Natural killer cell (primary cell): ENCODE measurements around the gene ADGRL1. TPM values are rescaled to one million over a fixed set of nuclear protein-coding genes. Genes with fewer than 3 reads are reported as not detected.
A peak's percentile ranks its signal among the peaks of the same experiment; 100 is the strongest.
"Not testable (repeated sequence)": the region's sequence is repeated elsewhere in the genome, so short reads cannot be mapped to it uniquely, and the experiment has no call there.

ENCODE experiments used
- ATAC-seq, 3 donors: fragments of 150-1000 bp in 2 of 3; fragments of 200-7000 bp in 1 of 3; cut with Tn5 transposase; 1 replicate in 1 of 3; 2 replicates in 2 of 3; pipeline ENCODE4 v1.10.0; 2021; ENCODE audit warnings: mild to moderate bottlenecking in 2 of 3, moderate library complexity in 2 of 3
- DNase-seq, 2 donors: peaks; one replicate each; pipeline versions ENCODE4 v3.0.0 to v3.0.0-alpha.2; 2013 to 2021; ENCODE audit warnings: mixed read lengths in 1 of 2
- H3K27ac ChIP-seq: one replicate; pipeline ENCODE4 v1.5.1; 2013; ENCODE audit warnings: mild to moderate bottlenecking, low read length
- H3K27me3 ChIP-seq: one replicate; pipeline ENCODE4 v1.6.1; 2013; ENCODE audit warnings: low read length; ENCODE audit not compliant: control insufficient read depth, insufficient read depth
- H3K36me3 ChIP-seq: one replicate; pipeline ENCODE4 v1.6.1; 2013; ENCODE audit warnings: low read length; ENCODE audit not compliant: control insufficient read depth, insufficient read depth
- H3K4me1 ChIP-seq: one replicate; pipeline ENCODE4 v1.6.1; 2013; ENCODE audit warnings: low read length; ENCODE audit not compliant: control insufficient read depth, insufficient read depth
- H3K4me3 ChIP-seq: one replicate; pipeline ENCODE4 v1.5.1; 2013; ENCODE audit warnings: low read length
- H3K9me3 ChIP-seq: one replicate; pipeline ENCODE4 v1.6.1; 2013; ENCODE audit warnings: low read length; ENCODE audit not compliant: control insufficient read depth, insufficient read depth
- H3K27ac Mint-ChIP-seq, 2 donors: one replicate each; pipeline ENCODE4 v1.8.0; 2022; ENCODE audit warnings: mild to moderate bottlenecking in 2 of 2, mixed read lengths in 2 of 2, moderate library complexity in 1 of 2
- H3K27me3 Mint-ChIP-seq, 2 donors: one replicate each; pipeline ENCODE4 v1.8.0; 2022; ENCODE audit warnings: low read depth in 2 of 2, mixed read lengths in 2 of 2
- H3K36me3 Mint-ChIP-seq: one replicate; pipeline ENCODE4 v1.8.0; 2022; ENCODE audit warnings: mixed read lengths
- H3K4me1 Mint-ChIP-seq, 2 donors: one replicate each; pipeline ENCODE4 v1.8.0; 2022; ENCODE audit warnings: mixed read lengths in 2 of 2
- H3K4me3 Mint-ChIP-seq: one replicate; pipeline ENCODE4 v1.8.0; 2022; ENCODE audit warnings: mild to moderate bottlenecking, moderate library complexity, mixed read lengths
- H3K9me3 Mint-ChIP-seq, 2 donors: one replicate each; pipeline ENCODE4 v1.8.0; 2022; ENCODE audit warnings: mixed read lengths in 2 of 2
- CTCF ChIP-seq: fragments of 200-600 bp; IDR thresholded peaks from one replicate; pipeline ENCODE4 v1.8.0; 2022; ENCODE audit warnings: antibody characterized with exemption
- WGBS: methylation state at CpG from one replicate; pipeline ENCODE4 v1.1.7; 2013; ENCODE audit warnings: missing lambda C conversion rate; ENCODE audit not compliant: insufficient coverage; 5-methylcytosine and 5-hydroxymethylcytosine counted together
- intact Hi-C: fragments of 100-400 bp; cut with micrococcal nuclease; formaldehyde crosslinking; loops from one replicate; pipeline ENCODE4 v1.14.2; 2022
- total RNA-seq, 4 donors: library from RNA; stranded (reverse); fragments of 120-200 nt in 1 of 4; gene quantifications; one replicate each; pipeline versions ENCODE4 v1.2.3 to v1.2.4, GENCODE V29; 2013 to 2022

The ADGRL1 gene
- total RNA-seq, 3 donors from 2014 or later (not counting 1 experiment from before 2014, with no cell fraction given): 47.3 to 54.3 (median 52.7) TPM

GRCh38 chr19:14214580-14214979 is 8.6 kb upstream of the ADGRL1 start:
- no CpG with 5 or more reads among the region's 2 CpGs for WGBS

DNA sequence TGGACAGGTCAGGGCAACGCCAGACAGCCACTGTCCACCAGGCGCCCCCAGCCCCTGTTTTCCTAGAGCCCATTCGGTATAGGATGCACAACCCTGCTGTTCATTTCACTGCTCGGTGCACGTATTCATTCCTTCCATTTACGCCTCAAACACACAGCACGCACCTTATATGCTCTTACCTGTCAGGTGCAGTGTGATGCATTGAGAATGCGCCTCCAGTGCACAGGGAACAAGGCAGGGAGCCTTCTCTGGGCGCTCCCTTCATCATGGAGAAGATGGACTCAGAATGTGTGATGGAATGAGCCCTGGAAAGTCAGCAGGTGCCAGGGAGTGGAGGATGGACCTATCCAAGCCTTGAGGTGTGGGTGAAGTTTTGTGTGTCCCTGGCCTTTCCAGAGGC is 4.2 kb upstream of the ADGRL1 start:
- WGBS: 91% methylated on average over 9 of the region's 9 CpGs
- H3K4me3 Mint-ChIP-seq: not testable (repeated sequence)

More at GRCh38 chr19:14214580-14214979, 8.6 kb upstream of the ADGRL1 start:
- Mint-ChIP-seq H3K4me3 (no peak overlapping the region), H3K27ac (no peak overlapping the region), H3K27me3 (peaks cover 0 to 8% of the 10 kb centered on the region in 2 donors), H3K36me3 (no peaks in the 10 kb centered on the region), H3K9me3 (no peaks in the 10 kb centered on the region), H3K4me1 (peaks cover 12 to 33% of the 10 kb centered on the region in 2 donors)
- Histone ChIP-seq H3K36me3 (no peaks in the 10 kb centered on the region), H3K27me3 (no peaks in the 10 kb centered on the region), H3K9me3 (no peaks in the 10 kb centered on the region), H3K4me1 (peaks cover 11% of the 10 kb centered on the region), H3K4me3 (no peak overlapping the region), H3K27ac (no peak overlapping the region)
- intact Hi-C loops: no loop called here
- no peak for TF ChIP-seq CTCF
- DNase-seq: no peak
- ATAC-seq: no peak

GRCh38 chr19:14209401-14209800 is 3.4 kb upstream of the ADGRL1 start:
- H3K27ac ChIP-seq, H3K27me3 Mint-ChIP-seq, H3K27me3 ChIP-seq, H3K9me3 Mint-ChIP-seq, H3K9me3 ChIP-seq, DNase-seq, H3K36me3 Mint-ChIP-seq, intact Hi-C loops, ATAC-seq, H3K36me3 ChIP-seq, H3K4me3 ChIP-seq: not testable (repeated sequence)
- WGBS: 3% methylated on average over 39 of the region's 40 CpGs
- H3K27ac Mint-ChIP-seq: peak overlapping the region; percentile 17 to 76
- peaks cover 26% of the 10 kb centered on the region for H3K4me1 ChIP-seq
- H3K4me1 Mint-ChIP-seq: peaks cover 15 to 30% of the 10 kb centered on the region in 2 donors
- H3K4me3 Mint-ChIP-seq: peak overlapping the region; percentile 61

More for the DNA sequence above, 4.2 kb upstream of the ADGRL1 start:
- H3K4me3 ChIP-seq, H3K27me3 ChIP-seq, intact Hi-C loops, DNase-seq, H3K27ac ChIP-seq, H3K27me3 Mint-ChIP-seq, H3K36me3 Mint-ChIP-seq, H3K9me3 Mint-ChIP-seq, H3K9me3 ChIP-seq, H3K36me3 ChIP-seq, ATAC-seq: not testable (repeated sequence)
- Mint-ChIP-seq H3K27ac (peak overlapping the region; percentile 17 to 76), H3K4me1 (peaks cover 9 to 22% of the 10 kb centered on the region in 2 donors)
- H3K4me1 ChIP-seq: peaks cover 18% of the 10 kb centered on the region

DNA sequence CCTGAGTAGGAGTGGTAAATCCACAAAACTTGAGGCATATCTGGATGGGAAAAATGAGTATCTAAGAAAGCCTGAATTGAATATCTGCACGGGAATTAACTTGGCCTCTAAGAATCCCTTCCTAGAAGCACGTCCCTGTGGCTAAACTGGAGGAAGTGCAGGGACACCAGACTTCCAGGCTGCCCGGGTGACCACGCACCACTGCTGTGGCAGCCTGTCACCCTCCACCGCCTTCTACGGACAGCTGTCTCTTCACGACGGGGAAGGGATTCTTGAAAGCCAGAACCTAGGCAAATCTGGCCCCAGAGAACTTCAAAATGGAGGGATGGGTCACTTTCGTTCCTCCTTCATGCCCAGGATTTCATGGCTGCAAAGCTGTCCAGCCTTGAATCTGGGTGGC is 2.5 kb upstream of the ADGRL1 start:
- H3K27ac ChIP-seq, intact Hi-C loops, H3K36me3 ChIP-seq, H3K9me3 Mint-ChIP-seq, DNase-seq, H3K4me3 ChIP-seq, H3K27me3 ChIP-seq, ATAC-seq, H3K27ac Mint-ChIP-seq, H3K27me3 Mint-ChIP-seq, H3K36me3 Mint-ChIP-seq, H3K9me3 ChIP-seq: not testable (repeated sequence)
- peak overlapping the region; percentile 50 for H3K4me3 Mint-ChIP-seq
- peaks cover 33% of the 10 kb centered on the region for H3K4me1 ChIP-seq
- peaks cover 23 to 39% of the 10 kb centered on the region in 2 donors for H3K4me1 Mint-ChIP-seq
- WGBS: 55% methylated on average over 9 of the region's 9 CpGs

DNA sequence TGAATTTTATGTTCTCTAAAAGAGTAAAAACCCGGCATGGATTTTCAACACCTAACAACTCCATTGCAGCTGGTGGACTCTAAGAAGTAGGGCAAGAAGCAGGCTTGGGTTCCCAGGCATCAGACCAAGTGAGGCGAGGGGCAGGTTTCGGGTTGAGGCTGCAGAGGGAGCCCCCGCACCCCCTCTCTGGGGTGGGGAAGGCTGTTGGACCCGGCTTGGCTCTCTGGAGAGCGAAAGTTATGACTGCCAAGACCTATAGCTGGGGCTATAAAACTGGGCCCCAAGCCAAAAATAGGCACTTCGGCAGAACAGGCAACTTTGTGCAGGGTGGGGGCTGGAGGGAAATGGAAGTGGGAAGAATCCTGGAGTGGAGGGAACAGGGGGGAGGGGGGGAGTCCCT is 1.8 kb upstream of the ADGRL1 start:
- H3K27ac ChIP-seq, H3K27me3 ChIP-seq, H3K36me3 ChIP-seq, H3K9me3 ChIP-seq, intact Hi-C loops, H3K27me3 Mint-ChIP-seq, DNase-seq, H3K9me3 Mint-ChIP-seq, H3K36me3 Mint-ChIP-seq: not testable (repeated sequence)
- Histone ChIP-seq H3K4me3 (peak overlapping the region; percentile 92), H3K4me1 (peaks cover 40% of the 10 kb centered on the region)
- peak; percentile 2 to 7 (median 3) for ATAC-seq
- Mint-ChIP-seq H3K4me3 (peak overlapping the region; percentile 96), H3K4me1 (peaks cover 23 to 46% of the 10 kb centered on the region in 2 donors), H3K27ac (peak overlapping the region; percentile 83 to 88)
- WGBS: 53% methylated on average over 6 of the region's 7 CpGs

DNA sequence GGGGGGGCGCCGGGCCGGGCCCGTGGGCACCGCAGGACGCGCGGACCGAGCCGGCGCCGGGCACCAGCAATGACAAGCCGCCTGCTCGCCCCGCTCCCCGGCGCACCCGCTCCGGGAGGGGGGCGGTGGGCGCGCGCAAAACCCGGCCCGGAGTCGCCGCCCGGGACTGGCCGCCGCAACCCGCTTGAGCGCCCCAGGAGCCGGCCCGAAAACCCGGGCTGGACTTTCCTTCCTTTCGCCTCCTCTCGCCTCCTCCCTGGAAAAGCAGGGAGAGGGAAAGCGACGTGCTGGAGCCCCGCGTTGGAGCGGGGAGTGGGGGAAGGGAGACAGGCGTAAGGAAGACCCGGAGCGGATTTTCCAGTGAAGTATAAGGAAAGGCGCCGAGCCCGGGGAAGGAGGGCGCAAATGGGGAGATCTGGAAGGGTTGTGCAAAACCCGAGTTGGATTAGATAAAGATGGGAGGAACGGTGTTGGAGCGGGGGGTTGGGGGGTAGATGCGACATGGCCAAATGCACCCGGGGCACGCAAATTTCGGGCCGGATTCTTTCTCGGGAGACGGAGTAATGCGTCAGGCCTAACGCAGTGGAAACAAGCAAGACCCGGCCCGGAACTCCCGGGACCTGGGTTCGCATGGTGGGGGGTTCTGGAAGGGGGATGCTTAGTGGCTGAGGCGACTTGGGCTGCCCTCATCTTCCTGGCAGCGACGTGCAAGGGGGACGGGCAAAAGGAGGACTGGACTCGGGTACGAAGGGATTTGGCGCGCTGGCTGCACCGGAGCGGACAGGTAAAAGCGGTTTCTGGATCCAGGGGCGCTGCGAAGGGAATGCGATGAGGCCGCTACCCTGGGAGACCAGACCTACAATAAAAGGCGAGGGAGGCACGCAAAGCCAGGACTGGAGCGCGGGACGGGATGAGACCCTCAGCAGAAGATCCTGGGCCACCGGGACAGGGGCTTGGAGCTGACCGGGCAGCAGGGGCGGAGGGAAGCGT is 1.1 kb upstream of the ADGRL1 start:
- H3K27me3 Mint-ChIP-seq, H3K9me3 Mint-ChIP-seq, H3K36me3 Mint-ChIP-seq, H3K36me3 ChIP-seq, intact Hi-C loops, H3K9me3 ChIP-seq, H3K27me3 ChIP-seq: not testable (repeated sequence)
- H3K27ac ChIP-seq: peak overlapping the region; percentile 45
- H3K4me3 ChIP-seq: peak overlapping the region; percentile 92
- under 1% methylated on average over 88 of the region's 89 CpGs for WGBS
- peak overlapping the region; percentile 83 to 88 for H3K27ac Mint-ChIP-seq
- H3K4me1 Mint-ChIP-seq: peaks cover 23 to 53% of the 10 kb centered on the region in 2 donors
- ATAC-seq: peak; percentile 70 to 86 (median 81)
- H3K4me1 ChIP-seq: peaks cover 40% of the 10 kb centered on the region
- DNase-seq: peak; percentile 81 to 88
- H3K4me3 Mint-ChIP-seq: peak overlapping the region; percentile 96

DNA sequence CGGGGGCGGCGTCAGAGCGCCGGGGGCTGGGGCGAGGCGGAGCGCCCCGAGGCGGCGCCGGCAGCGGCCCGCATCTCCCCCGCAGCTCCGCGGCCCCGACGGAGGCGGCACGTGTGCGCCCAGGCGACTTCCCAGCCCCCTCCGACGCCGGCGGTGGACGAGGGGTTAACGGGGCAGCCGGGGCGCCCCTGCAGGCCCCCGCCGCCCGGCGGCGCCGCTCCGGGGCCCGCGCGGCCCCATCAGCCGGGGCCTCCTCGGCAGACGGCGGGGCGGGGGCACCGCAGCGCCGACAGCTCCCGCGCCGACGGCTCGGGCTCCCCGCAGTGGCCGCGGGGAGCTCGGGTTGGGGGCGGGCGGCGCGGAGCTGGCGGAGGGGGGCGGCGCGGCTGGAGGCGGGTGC is 339 bp upstream of the ADGRL1 start:
- H3K27me3 Mint-ChIP-seq, H3K9me3 ChIP-seq, intact Hi-C loops, H3K36me3 ChIP-seq, H3K36me3 Mint-ChIP-seq, H3K27me3 ChIP-seq, H3K27ac ChIP-seq, H3K9me3 Mint-ChIP-seq: not testable (repeated sequence)
- H3K4me3 ChIP-seq: peak overlapping the region; percentile 27
- under 1% methylated on average over 67 of the region's 67 CpGs for WGBS
- DNase-seq (peak; percentile 45 to 58), ATAC-seq (peak; percentile 36 to 45 (median 37))
- H3K4me1 ChIP-seq: peaks cover 40% of the 10 kb centered on the region
- peaks cover 23 to 58% of the 10 kb centered on the region in 2 donors for H3K4me1 Mint-ChIP-seq
- H3K4me3 Mint-ChIP-seq: peak overlapping the region; percentile 87
- peak overlapping the region in 1 of 2 donors; percentile 88 for H3K27ac Mint-ChIP-seq
